ENCODE measurements around the gene TBC1D14.

Gene TBC1D14

GRCh38 chr4:6964858-6965257 is 55.2 kb downstream of the TBC1D14 start:
- in situ Hi-C loops (cut with MboI; ENCODE audit: low pct_unique_long_range_greater_than_20kb, low sequenced_read_pairs, unreplicated experiment) = no loop called here
- no peak for TF ChIP-seq CTCF (IDR thresholded peaks at IDR 0.05; ENCODE audit: extremely low read depth, insufficient read depth, missing control alignments)
- DNase-seq (ENCODE audit: low spot score) = no peak

- DNase-seq (ENCODE audit: low spot score) = no peak
- in situ Hi-C loops (cut with MboI; ENCODE audit: low pct_unique_long_range_greater_than_20kb, low sequenced_read_pairs, unreplicated experiment) = no loop called here
- no peak for TF ChIP-seq CTCF (IDR thresholded peaks at IDR 0.05; ENCODE audit: extremely low read depth, insufficient read depth, missing control alignments)
Observed at GRCh38 chr4:6965329-6965728, 55.7 kb downstream of the TBC1D14 start.

GRCh38 chr4:6967846-6968340 is 58.3 kb downstream of the TBC1D14 start:
- in situ Hi-C loops (cut with MboI; ENCODE audit: low pct_unique_long_range_greater_than_20kb, low sequenced_read_pairs, unreplicated experiment) = no loop called here
- no peak for DNase-seq (ENCODE audit: low spot score)
- no peak for TF ChIP-seq CTCF (IDR thresholded peaks at IDR 0.05; ENCODE audit: extremely low read depth, insufficient read depth, missing control alignments)

GRCh38 chr4:6968496-6968895 is 58.9 kb downstream of the TBC1D14 start:
- in situ Hi-C loops (cut with MboI; ENCODE audit: low pct_unique_long_range_greater_than_20kb, low sequenced_read_pairs, unreplicated experiment) = no loop called here
- TF ChIP-seq CTCF (IDR thresholded peaks at IDR 0.05; ENCODE audit: extremely low read depth, insufficient read depth, missing control alignments) = no peak
- no peak for DNase-seq (ENCODE audit: low spot score)

GRCh38 chr4:6969826-6970800 is 60.5 kb downstream of the TBC1D14 start:
- no peak for TF ChIP-seq CTCF (IDR thresholded peaks at IDR 0.05; ENCODE audit: extremely low read depth, insufficient read depth, missing control alignments)
- peak; percentile 73 for DNase-seq (ENCODE audit: low spot score)
- in situ Hi-C loops (cut with MboI; ENCODE audit: low pct_unique_long_range_greater_than_20kb, low sequenced_read_pairs, unreplicated experiment) = no loop called here

- TF ChIP-seq CTCF (IDR thresholded peaks at IDR 0.05; ENCODE audit: extremely low read depth, insufficient read depth, missing control alignments) = no peak
- no peak for DNase-seq (ENCODE audit: low spot score)
- in situ Hi-C loops (cut with MboI; ENCODE audit: low pct_unique_long_range_greater_than_20kb, low sequenced_read_pairs, unreplicated experiment) = no loop called here
Observed at GRCh38 chr4:6971536-6972374, 62.1 kb downstream of the TBC1D14 start.
